ENCODE results near the gene CEP89.

GRCh38 chr19:32890326-32890725, 81.4 kb downstream of the CEP89 start:
- no peak for TF ChIP-seq CTCF (IDR thresholded peaks at IDR 0.05)
- TF ChIP-seq POLR2A (IDR thresholded peaks at IDR 0.05) = no peak
